WERI-Rb-1 (cell line): ENCODE data around the gene CAMK2N2.
A peak's percentile ranks its signal among the peaks of the same experiment; 100 is the strongest.

Experiments
- DNase-seq: peaks from one replicate; pipeline ENCODE4 v3.0.0-alpha.2; 2020
- H3K27ac ChIP-seq: fragments of 250-450 bp; sonication (Bioruptor Pico); 2 replicates; pipeline ENCODE4 v1.5.1; 2020; ENCODE audit warnings: mild to moderate bottlenecking, moderate library complexity
- H3K27me3 ChIP-seq: fragments of 250-450 bp; sonication (Bioruptor Pico); 2 replicates; pipeline ENCODE4 v1.5.1; 2021; ENCODE audit warnings: mild to moderate bottlenecking, low read depth, moderate library complexity; ENCODE audit not compliant: insufficient read depth, severe bottlenecking
- H3K36me3 ChIP-seq: fragments of 250-450 bp; sonication (Bioruptor Pico); 2 replicates; pipeline ENCODE4 v1.5.1; 2020; ENCODE audit warnings: mild to moderate bottlenecking, moderate library complexity
- H3K4me3 ChIP-seq: 2 replicates; pipeline ENCODE4 v1.5.1; 2011; ENCODE audit warnings: low read depth, mild to moderate bottlenecking, control low read depth, low read length
- H3K9me3 ChIP-seq: fragments of 250-450 bp; sonication (Bioruptor Pico); 2 replicates; pipeline ENCODE4 v1.5.1; 2021; ENCODE audit warnings: mild to moderate bottlenecking, moderate library complexity; ENCODE audit not compliant: severe bottlenecking
- CTCF ChIP-seq: IDR thresholded peaks from 2 replicates; pipeline ENCODE4 v1.5.1; 2011; ENCODE audit warnings: low read depth, mild to moderate bottlenecking, control low read depth, inconsistent platforms, low read length

Gene CAMK2N2

DNA sequence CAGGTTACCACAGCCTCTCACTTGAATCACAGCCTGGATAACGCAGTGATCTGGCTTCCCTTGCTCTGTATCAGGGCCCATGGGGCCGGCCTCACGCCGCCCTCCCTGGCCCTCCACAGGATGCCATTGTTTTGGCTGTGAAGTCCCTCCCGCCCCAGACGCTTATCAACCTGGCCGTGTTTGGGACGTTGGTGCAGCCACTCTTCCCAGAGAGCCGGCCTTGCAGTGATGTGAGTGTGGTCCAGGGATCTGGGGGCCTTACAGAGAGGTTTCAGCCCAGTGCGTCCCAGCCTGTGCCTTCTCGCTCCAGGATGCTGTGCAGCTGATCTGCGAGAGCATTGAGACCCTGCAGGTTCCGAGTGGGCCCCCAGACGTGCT is 25.3 kb downstream of the CAMK2N2 start:
- Histone ChIP-seq H3K36me3 (no peaks in the 10 kb centered on the region), H3K27me3 (peaks cover 3% of the 10 kb centered on the region), H3K27ac (peak overlapping the region; percentile 59), H3K9me3 (no peaks in the 10 kb centered on the region), H3K4me3 (no peak overlapping the region)
- DNase-seq, result no peak
- no peak for TF ChIP-seq CTCF

DNA sequence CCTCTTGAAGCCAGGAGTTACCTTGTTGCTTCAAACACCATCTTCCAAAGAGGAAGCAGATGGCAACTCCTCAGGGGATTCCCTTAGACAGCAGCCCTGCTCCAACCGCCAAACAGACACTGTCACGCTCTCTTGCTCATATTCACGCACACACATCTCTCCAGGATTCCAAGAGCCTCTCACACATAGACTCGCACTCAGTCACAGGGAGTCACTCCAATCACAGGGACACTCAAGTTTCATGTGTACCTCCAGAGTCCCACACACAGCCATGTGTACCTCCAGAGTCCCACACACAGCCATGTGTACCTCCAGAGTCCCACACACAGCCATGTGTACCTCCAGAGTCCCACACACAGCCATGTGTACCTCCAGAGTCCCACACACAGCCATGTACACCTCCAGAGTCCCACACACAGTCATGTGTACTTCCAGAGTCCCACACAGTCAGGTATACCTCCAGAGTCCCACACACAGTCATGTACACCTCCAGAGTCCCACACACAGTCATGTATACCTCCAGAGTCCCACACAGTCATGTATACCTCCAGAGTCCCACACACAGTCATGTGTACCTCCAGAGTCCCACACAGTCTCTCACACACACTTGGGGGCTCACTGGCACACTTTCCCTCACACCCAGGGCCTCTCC is 25.8 kb downstream of the CAMK2N2 start:
- H3K9me3 ChIP-seq, result no peaks in the 10 kb centered on the region
- no peak for TF ChIP-seq CTCF
- no peaks in the 10 kb centered on the region for H3K36me3 ChIP-seq
- H3K4me3 ChIP-seq, result no peak overlapping the region
- peak; percentile 64 for DNase-seq
- peak overlapping the region; percentile 68 for H3K27ac ChIP-seq
- peaks cover 4% of the 10 kb centered on the region for H3K27me3 ChIP-seq

DNA sequence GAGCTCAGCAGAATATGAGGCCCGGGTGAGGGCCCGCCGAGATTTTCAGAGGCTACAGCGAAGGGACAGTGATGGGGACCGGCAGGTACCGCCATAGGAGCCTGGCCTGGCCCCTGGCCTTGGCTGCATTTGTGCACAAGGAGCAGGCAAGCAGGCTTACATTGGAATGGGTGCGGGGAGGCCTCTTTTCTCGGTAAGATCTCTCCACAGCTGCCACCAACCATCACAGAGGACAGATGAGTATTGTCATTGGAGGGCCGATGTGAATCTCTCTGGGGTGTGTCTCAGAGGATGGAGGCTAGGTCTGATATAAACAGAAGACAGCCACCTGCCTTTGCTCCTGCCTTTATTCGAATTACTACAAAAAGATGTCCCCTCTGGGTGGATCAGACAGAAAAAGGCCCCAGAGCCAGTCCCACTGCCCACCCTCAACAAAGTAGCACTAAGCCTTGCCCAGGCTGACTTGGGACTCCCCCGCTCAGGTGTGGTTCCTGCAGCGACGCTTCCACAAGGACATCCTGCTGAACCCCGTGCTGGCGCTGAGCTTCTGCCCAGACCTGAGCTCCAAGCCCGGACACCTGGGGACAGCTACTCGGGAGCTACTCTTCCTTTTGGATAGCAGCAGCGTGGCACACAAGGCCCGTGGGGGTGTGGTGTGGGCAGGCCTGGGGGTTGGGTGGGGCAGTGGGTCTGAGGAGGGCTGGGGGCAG is 26.5 kb downstream of the CAMK2N2 start:
- no peak overlapping the region for H3K4me3 ChIP-seq
- peaks cover 4% of the 10 kb centered on the region for H3K27me3 ChIP-seq
- no peaks in the 10 kb centered on the region for H3K9me3 ChIP-seq
- peak overlapping the region; percentile 68 for H3K27ac ChIP-seq
- H3K36me3 ChIP-seq, result no peaks in the 10 kb centered on the region
- TF ChIP-seq CTCF, result no peak
- no peak for DNase-seq

GRCh38 chr3:184234224-184234623 is 27.1 kb downstream of the CAMK2N2 start:
- H3K27ac ChIP-seq, result peak overlapping the region; percentile 68
- H3K9me3 ChIP-seq, result no peaks in the 10 kb centered on the region
- H3K36me3 ChIP-seq, result no peaks in the 10 kb centered on the region
- H3K27me3 ChIP-seq, result peaks cover 4% of the 10 kb centered on the region
- peak; percentile 71 for DNase-seq
- no peak overlapping the region for H3K4me3 ChIP-seq
- peak; percentile 27; the same call in 1 of the 2 replicates for TF ChIP-seq CTCF

DNA sequence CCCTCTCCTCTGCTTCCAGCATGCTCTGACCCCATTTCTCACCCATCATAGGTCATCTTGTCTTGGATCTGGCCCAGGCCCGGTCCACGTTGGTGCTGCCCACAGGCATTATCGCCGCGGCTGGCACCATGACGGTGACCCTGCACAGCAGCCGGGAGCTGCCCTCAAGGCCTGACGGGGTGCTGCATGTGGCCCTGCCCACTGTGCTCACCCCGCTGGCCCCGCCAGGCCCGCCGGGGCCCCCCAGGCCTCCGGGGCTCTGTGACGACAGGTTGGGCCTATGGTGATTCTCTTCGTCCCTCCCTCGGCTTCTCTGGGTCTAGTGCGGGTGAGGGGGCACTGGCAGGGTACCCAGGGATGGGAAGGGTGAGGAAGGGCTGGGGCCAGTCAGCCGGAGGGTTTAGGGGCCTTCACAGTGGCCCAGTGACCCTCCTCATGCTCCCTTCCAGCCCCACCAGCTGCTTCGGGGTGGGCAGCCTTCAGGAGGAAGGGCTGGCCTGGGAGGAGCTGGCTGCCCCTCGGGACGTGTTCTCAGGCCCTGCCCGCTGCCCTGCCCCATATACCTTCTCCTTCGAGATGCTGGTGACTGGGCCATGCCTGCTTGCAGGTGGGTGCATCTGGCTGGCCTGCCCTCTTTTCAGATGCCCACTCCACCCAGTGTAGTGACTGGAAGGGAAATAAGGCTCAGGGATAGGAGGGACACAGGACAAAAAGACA is 28.1 kb downstream of the CAMK2N2 start:
- H3K36me3 ChIP-seq, result no peaks in the 10 kb centered on the region
- H3K27ac ChIP-seq, result no peak overlapping the region
- no peak overlapping the region for H3K4me3 ChIP-seq
- no peaks in the 10 kb centered on the region for H3K9me3 ChIP-seq
- no peak for TF ChIP-seq CTCF
- H3K27me3 ChIP-seq, result peaks cover 4% of the 10 kb centered on the region
- DNase-seq, result no peak
